Kidney (tissue), 14 donors: ENCODE results near the gene LRRC1. TPM values are rescaled to one million over a fixed set of nuclear protein-coding genes. Genes with fewer than 3 reads are reported as not detected.
"Not testable (repeated sequence)": the region's sequence is repeated elsewhere in the genome, so short reads cannot be mapped to it uniquely, and the experiment has no call there.

Source experiments
- DNase-seq, 5 donors: peaks; one replicate each; pipeline ENCODE4 v3.0.0-alpha.2; 2013 to 2020
- FAIRE-seq: peaks from 2 replicates; lab custom pipeline; 2012; peaks lifted over from hg19 to GRCh38; lab: Jason Lieb, UNC
- H3K27ac ChIP-seq, 2 donors: one replicate each; pipeline ENCODE4 v1.7.0; 2013; ENCODE audit warnings: low read depth in 2 of 2, low read length in 2 of 2, inconsistent platforms in 1 of 2
- H3K27me3 ChIP-seq: one replicate; pipeline ENCODE4 v1.7.1; 2013; ENCODE audit warnings: low read length, inconsistent platforms; ENCODE audit not compliant: control insufficient read depth, insufficient read depth
- H3K36me3 ChIP-seq, 3 donors: one replicate each; pipeline versions ENCODE4 v1.7.0 to v1.7.1; 2013; ENCODE audit warnings: low read length in 3 of 3, control low read depth in 1 of 3, inconsistent platforms in 1 of 3; ENCODE audit not compliant: insufficient read depth in 3 of 3, control insufficient read depth in 2 of 3
- H3K4me1 ChIP-seq, 3 donors: one replicate each; pipeline versions ENCODE4 v1.7.0 to v1.7.1; 2013; ENCODE audit warnings: low read length in 3 of 3, inconsistent platforms in 1 of 3, low read depth in 1 of 3; ENCODE audit not compliant: control insufficient read depth in 2 of 3, insufficient read depth in 2 of 3
- H3K4me3 ChIP-seq, 3 donors: one replicate each; pipeline versions ENCODE4 v1.7.0 to v1.8.1; 2013; ENCODE audit warnings: low read length in 3 of 3, control low read depth in 1 of 3, inconsistent platforms in 1 of 3
- H3K9ac ChIP-seq, 3 donors: one replicate each; pipeline versions ENCODE4 v1.7.0 to v1.7.1; 2013; ENCODE audit warnings: low read length in 3 of 3, control low read depth in 1 of 3, inconsistent platforms in 1 of 3
- H3K9me3 ChIP-seq, 3 donors: one replicate each; pipeline versions ENCODE4 v1.7.0 to v1.7.1; 2013; ENCODE audit warnings: low read length in 3 of 3, control low read depth in 1 of 3, inconsistent platforms in 1 of 3; ENCODE audit not compliant: control insufficient read depth in 2 of 3, insufficient read depth in 1 of 3
- intact Hi-C: fragments of 100-400 bp; cut with DNase I; formaldehyde crosslinking; loops from one replicate; pipeline ENCODE4 v1.11.1; 2022
- polyA plus RNA-seq: library from polyadenylated mRNA; stranded (reverse); fragments of 350-450 nt; fragmentation: Illumina TruSeq; extraction: RNeasy Lipid Tissue Mini Kit (QIAGEN cat#74804); gene quantifications from one replicate; pipeline ENCODE4 v1.2.3, GENCODE V29; 2014; ENCODE audit warnings: low read depth, low replicate concordance; ENCODE audit not compliant: insufficient read depth
- total RNA-seq: library from RNA; stranded (reverse); fragmentation: NEBNext Ultra II Directional; extraction: Animal tissue kit (Norgen Biotek cat#: 25700); gene quantifications from one replicate; pipeline ENCODE4 v1.2.1, GENCODE V29; 2021
- TF ChIP-seq, protein P1 (sequence below): IDR thresholded peaks from 3 replicates; pipeline ENCODE4 v1.5.1; 2012; ENCODE audit warnings: mild to moderate bottlenecking, moderate library complexity, borderline replicate concordance; ENCODE audit not compliant: insufficient read depth; ENCODE audit errors: extremely low read depth
- donor health status: control.
- donor health status: control.
- donor health status: control.
- donor health status: control.
- donor health status: control.
- donor health status: DM: yes; HTN: yes; CAD: no.
- donor health status: Normal renal cell carcinoma (clear cell type).

Gene LRRC1
- total and polyA plus RNA-seq, 2 donors from 2014 or later, result 7.8 to 12.6 TPM

DNA sequence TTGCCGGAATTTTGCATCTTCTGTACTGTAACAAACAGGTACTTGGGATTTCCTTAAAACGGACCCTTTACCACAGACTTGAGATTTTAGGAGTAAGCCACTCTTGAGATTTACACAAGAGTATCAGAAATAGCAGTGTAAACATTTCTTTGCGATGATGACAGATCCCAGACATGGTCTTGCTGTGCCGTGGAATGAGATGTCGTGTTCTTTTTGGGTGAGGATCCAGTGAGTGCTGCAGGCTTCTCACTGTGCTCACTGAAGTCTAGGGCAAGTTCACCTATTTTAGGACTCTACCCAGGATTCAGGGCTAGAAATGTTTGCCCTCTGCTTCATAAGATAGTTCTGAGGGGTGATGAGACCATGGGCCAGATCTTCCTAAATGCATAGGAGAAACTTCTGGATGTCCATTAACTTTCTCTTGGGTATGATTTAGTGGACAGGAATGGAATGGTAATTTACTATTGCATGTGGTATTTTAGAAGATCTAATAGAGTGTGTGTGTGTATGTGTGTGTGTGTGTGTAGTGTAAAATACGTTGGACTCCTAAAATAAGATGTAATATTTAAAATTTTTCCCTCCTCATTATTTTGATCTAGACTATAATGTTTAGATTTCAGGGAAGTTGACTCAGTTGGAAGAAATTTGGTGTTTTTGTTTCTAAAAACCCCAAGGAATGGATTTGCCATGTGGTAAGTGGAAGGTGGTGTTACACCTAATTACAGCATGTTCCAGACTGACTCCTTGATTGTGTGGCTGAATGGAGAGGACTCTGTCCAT lies 8.5 kb downstream of the LRRC1 start:
- peaks cover 0 to 7% (median 0%) of the 10 kb centered on the region in 3 donors for H3K4me1 ChIP-seq
- H3K9ac ChIP-seq, result no peak overlapping the region
- intact Hi-C loops, result no loop called here
- H3K27ac ChIP-seq, result no peak overlapping the region
- TF ChIP-seq, protein P1, sequence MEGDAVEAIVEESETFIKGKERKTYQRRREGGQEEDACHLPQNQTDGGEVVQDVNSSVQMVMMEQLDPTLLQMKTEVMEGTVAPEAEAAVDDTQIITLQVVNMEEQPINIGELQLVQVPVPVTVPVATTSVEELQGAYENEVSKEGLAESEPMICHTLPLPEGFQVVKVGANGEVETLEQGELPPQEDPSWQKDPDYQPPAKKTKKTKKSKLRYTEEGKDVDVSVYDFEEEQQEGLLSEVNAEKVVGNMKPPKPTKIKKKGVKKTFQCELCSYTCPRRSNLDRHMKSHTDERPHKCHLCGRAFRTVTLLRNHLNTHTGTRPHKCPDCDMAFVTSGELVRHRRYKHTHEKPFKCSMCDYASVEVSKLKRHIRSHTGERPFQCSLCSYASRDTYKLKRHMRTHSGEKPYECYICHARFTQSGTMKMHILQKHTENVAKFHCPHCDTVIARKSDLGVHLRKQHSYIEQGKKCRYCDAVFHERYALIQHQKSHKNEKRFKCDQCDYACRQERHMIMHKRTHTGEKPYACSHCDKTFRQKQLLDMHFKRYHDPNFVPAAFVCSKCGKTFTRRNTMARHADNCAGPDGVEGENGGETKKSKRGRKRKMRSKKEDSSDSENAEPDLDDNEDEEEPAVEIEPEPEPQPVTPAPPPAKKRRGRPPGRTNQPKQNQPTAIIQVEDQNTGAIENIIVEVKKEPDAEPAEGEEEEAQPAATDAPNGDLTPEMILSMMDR, result no peak
- no peak overlapping the region for H3K4me3 ChIP-seq
- no peaks in the 10 kb centered on the region for H3K36me3 ChIP-seq
- no peaks in the 10 kb centered on the region for H3K27me3 ChIP-seq
- H3K9me3 ChIP-seq, result no peaks in the 10 kb centered on the region
- FAIRE-seq (no peak), DNase-seq (no peak)

DNA sequence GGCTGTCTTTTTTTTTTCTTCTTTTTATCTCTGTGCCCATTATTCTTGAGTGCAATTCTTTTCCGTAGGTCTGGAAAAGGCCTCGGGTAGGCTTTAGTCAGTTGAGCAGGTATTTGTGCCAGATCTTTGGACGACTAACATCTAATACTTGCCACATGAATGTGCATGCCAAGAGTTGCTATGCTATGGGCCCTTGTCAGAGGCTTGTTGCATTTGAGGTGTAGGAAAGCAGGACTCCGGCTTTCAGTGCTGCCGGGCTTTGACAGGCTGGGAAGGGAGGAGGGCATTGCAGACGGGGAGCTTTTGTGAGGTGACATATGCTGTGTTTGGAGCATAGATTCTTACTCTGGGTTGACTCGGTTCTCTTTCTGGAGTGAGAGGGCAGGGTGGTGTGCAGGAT lies 10.2 kb downstream of the LRRC1 start:
- Histone ChIP-seq H3K9ac (no peak overlapping the region), H3K9me3 (no peaks in the 10 kb centered on the region), H3K36me3 (no peaks in the 10 kb centered on the region), H3K4me3 (no peak overlapping the region), H3K27ac (no peak overlapping the region), H3K27me3 (no peaks in the 10 kb centered on the region), H3K4me1 (peaks cover 0 to 7% (median 0%) of the 10 kb centered on the region in 3 donors)
- TF ChIP-seq, protein P1, result no peak
- DNase-seq (no peak), FAIRE-seq (no peak)
- intact Hi-C loops, result no loop called here

DNA sequence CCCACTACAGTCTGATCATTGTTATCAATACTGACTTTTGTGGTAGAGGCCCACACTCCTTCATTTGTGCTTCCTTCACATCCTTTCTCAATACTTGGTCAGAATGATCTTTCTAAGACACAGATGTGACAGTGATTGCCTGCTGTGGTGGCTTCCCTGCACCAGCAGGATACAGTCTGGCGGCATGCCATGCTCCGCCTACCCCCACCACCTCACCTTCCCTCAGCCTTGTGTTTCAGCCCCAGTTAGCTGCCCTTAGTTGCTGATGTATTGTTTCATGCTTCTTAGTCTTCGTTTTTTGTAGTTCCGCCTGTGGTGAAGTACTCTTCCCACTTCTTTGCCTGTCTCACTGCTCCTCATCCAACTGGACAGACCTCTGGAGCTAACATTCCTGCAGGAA lies 10.9 kb downstream of the LRRC1 start:
- no peaks in the 10 kb centered on the region for H3K36me3 ChIP-seq
- no peak overlapping the region for H3K4me3 ChIP-seq
- intact Hi-C loops, result no loop called here
- H3K4me1 ChIP-seq, result peaks cover 0 to 7% (median 0%) of the 10 kb centered on the region in 3 donors
- no peak for FAIRE-seq
- no peaks in the 10 kb centered on the region for H3K27me3 ChIP-seq
- TF ChIP-seq, protein P1, result no peak
- DNase-seq, result no peak
- no peak overlapping the region for H3K9ac ChIP-seq
- H3K9me3 ChIP-seq, result no peaks in the 10 kb centered on the region
- no peak overlapping the region for H3K27ac ChIP-seq

DNA sequence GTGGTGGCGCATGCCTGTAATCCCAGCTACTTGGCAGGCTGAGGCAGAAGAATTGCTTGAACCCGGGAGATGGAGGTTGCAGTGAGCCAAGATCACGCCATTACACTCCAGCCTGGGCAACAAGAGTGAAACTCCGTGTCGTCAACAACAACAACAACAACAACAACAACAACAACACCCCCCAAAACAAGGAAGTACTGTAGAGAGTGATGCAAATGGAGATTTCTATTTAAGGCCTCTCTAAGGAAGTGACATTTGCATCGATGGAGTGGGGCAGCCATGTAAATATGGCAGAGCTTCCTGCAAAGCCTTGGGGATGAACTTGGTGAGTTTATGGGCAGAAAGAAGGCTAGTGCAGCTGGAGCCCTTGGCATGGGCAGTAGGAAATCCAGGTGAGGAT lies 12.8 kb downstream of the LRRC1 start:
- DNase-seq, H3K36me3 ChIP-seq, H3K4me1 ChIP-seq, intact Hi-C loops, H3K27ac ChIP-seq, FAIRE-seq, H3K4me3 ChIP-seq, H3K9me3 ChIP-seq, H3K27me3 ChIP-seq, H3K9ac ChIP-seq: not testable (repeated sequence)
